Measurements from ENCODE around the gene NRCAM.

Gene NRCAM

DNA sequence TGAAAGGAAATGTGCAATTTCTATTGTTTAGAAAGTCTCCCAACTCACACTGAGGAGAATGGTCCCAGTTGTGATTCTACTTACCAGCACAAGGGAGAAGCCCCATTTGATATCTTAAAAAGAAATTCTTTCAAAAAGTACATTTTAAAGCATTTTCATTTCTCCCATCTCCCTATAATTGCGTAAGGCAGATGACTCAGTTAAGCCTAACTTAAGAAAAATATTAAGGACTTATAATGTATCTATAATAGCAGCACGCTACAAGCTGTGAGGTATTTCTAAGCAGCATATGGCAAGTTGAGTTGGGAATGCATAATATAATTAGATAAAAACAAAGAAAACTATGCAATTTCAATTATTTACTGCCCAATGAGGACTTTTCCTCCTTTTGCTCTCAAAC, 8.5 kb upstream of the NRCAM start:
- no peaks in the 10 kb centered on the region for H3K9me3 ChIP-seq (ENCODE audit: severe bottlenecking)
- no peak overlapping the region for H3K27ac ChIP-seq
- H3K27me3 ChIP-seq (ENCODE audit: insufficient read depth, low read depth, severe bottlenecking) = no peaks in the 10 kb centered on the region
- DNase-seq = no peak
- TF ChIP-seq, protein P1, sequence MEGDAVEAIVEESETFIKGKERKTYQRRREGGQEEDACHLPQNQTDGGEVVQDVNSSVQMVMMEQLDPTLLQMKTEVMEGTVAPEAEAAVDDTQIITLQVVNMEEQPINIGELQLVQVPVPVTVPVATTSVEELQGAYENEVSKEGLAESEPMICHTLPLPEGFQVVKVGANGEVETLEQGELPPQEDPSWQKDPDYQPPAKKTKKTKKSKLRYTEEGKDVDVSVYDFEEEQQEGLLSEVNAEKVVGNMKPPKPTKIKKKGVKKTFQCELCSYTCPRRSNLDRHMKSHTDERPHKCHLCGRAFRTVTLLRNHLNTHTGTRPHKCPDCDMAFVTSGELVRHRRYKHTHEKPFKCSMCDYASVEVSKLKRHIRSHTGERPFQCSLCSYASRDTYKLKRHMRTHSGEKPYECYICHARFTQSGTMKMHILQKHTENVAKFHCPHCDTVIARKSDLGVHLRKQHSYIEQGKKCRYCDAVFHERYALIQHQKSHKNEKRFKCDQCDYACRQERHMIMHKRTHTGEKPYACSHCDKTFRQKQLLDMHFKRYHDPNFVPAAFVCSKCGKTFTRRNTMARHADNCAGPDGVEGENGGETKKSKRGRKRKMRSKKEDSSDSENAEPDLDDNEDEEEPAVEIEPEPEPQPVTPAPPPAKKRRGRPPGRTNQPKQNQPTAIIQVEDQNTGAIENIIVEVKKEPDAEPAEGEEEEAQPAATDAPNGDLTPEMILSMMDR (IDR thresholded peaks at IDR 0.05; ENCODE audit: low read depth, low read length) = no peak
- H3K4me3 ChIP-seq (ENCODE audit: low read depth, low read length) = no peak overlapping the region
- no peaks in the 10 kb centered on the region for H3K36me3 ChIP-seq

DNA sequence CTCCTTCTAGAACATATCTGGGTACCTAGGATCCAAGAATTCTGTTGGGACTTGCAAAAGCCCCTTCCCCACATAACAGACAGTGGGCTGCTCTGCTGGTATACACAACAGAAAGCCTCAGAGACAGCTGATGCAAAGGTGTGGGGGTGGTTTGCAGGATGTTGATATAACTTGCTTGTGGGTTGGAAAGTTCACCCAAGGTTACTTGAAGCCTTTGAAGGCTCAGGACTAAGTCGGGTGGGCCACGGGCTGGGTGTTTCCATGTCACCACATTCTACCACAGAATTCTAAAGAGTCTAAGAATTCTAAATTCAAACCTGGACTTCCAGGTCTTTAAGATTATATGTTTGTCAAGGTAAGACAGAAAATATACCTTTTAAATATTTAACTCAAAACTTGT, 7.4 kb upstream of the NRCAM start:
- Histone ChIP-seq H3K4me3 (ENCODE audit: low read depth, low read length) (no peak overlapping the region), H3K36me3 (no peaks in the 10 kb centered on the region), H3K9me3 (ENCODE audit: severe bottlenecking) (no peaks in the 10 kb centered on the region), H3K27ac (no peak overlapping the region), H3K27me3 (ENCODE audit: insufficient read depth, low read depth, severe bottlenecking) (no peaks in the 10 kb centered on the region)
- no peak for DNase-seq
- TF ChIP-seq, protein P1 (IDR thresholded peaks at IDR 0.05; ENCODE audit: low read depth, low read length) = no peak

DNA sequence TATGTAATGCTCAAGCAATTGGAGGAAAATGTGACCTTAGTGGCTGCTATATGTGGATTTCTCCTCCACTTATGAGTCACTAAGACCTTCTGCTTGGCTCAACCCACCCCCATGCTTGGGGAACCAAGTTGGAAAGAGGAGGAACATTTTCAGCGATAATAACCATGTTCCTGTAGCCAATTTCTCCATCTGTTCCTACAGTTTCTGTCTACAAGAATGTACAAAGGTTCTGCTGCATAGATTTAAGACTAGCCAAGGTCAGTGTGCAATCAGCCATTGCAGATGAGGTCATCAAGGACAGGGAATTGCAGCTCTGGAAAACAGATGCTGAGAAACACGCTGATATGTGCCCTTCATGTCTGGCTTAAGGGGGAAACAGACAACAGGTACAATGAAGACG, 5.6 kb upstream of the NRCAM start:
- no peak overlapping the region for H3K4me3 ChIP-seq (ENCODE audit: low read depth, low read length)
- H3K36me3 ChIP-seq = no peaks in the 10 kb centered on the region
- peak overlapping the region; percentile 29; the same call in 1 of the 2 replicates for H3K27ac ChIP-seq
- H3K27me3 ChIP-seq (ENCODE audit: insufficient read depth, low read depth, severe bottlenecking) = no peaks in the 10 kb centered on the region
- TF ChIP-seq, protein P1 (IDR thresholded peaks at IDR 0.05; ENCODE audit: low read depth, low read length) = no peak
- H3K9me3 ChIP-seq (ENCODE audit: severe bottlenecking) = no peaks in the 10 kb centered on the region
- DNase-seq = peak; percentile 31

DNA sequence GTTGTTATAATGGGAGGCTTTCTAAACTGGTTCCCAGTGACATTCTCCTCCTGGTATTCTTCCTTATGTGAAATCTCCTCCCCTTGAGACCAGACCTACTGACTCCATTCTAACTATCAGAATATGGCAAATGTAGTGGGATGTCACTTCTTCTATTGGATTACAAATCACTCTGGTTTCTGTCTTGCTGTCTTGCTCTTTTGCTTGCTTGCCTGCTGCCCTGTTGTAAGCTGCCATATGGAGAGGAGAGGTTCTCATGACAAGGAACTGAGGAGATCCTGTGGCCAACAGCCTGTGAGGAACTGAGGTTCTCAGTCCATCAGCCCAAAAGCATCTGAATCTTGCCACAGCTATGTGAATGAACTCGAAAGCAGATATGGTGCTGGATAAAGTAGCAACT, 4.7 kb upstream of the NRCAM start:
- H3K27me3 ChIP-seq (ENCODE audit: insufficient read depth, low read depth, severe bottlenecking) = no peaks in the 10 kb centered on the region
- TF ChIP-seq, protein P1 (IDR thresholded peaks at IDR 0.05; ENCODE audit: low read depth, low read length) = no peak
- H3K9me3 ChIP-seq (ENCODE audit: severe bottlenecking) = no peaks in the 10 kb centered on the region
- H3K4me3 ChIP-seq (ENCODE audit: low read depth, low read length) = no peak overlapping the region
- no peak overlapping the region for H3K27ac ChIP-seq
- no peaks in the 10 kb centered on the region for H3K36me3 ChIP-seq
- DNase-seq = no peak

DNA sequence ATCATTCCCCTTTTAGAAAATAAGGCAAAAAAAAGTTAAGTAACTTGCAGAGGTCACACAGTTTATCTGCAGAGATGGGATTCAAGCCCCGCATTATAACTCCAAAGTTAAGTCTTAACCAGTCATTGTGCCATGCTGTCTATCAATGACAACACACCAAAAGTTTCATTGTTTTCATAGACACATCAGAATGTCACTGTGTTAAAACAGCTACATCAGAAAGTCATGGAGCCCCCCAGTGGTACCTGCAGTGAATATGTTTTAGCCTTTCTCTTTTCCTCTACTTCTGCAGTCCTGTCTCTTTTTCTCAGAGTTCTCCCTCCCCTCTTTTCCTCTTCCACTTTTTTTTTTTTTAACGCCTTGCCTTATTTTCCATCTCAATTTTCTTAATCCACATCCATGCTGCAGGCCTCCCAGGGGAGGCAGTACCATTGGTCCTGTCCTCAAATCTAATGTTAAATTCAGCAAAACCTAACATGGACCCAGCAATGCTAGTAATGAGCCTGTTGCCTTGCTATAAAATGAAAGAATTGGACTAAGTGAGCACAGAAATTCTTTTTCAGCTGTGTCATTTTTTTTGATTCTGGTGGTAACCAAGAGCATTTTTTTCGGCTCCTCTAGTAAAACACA, 3.8 kb upstream of the NRCAM start:
- peak; percentile 51 for DNase-seq
- H3K27me3 ChIP-seq (ENCODE audit: insufficient read depth, low read depth, severe bottlenecking) = no peaks in the 10 kb centered on the region
- H3K27ac ChIP-seq = no peak overlapping the region
- H3K36me3 ChIP-seq = no peaks in the 10 kb centered on the region
- TF ChIP-seq, protein P1 (IDR thresholded peaks at IDR 0.05; ENCODE audit: low read depth, low read length) = peak; percentile 69
- H3K4me3 ChIP-seq (ENCODE audit: low read depth, low read length) = no peak overlapping the region
- H3K9me3 ChIP-seq (ENCODE audit: severe bottlenecking) = no peaks in the 10 kb centered on the region

DNA sequence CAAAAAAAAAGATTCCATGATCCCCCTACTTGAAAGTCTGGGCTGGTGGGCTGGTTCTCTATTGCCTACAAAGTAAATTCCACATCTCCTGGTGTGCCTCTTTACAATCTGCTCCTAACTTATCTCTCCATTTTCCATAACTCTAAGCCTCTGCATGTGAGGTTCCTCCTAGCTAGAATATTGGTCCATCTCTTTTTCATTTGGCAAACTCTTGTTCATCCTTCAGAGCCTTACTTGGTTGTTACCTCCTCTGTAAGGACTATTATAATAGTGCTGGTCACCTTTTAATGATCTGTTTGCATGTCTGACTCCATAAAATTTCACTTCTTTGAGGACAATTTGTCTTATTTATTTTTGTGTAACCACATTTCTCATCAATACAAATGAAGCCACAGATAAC, 1.6 kb upstream of the NRCAM start:
- no peaks in the 10 kb centered on the region for H3K27me3 ChIP-seq (ENCODE audit: insufficient read depth, low read depth, severe bottlenecking)

More for the DNA sequence above, 1.6 kb upstream of the NRCAM start:
- TF ChIP-seq, protein P1 (IDR thresholded peaks at IDR 0.05; ENCODE audit: low read depth, low read length) = no peak
- no peaks in the 10 kb centered on the region for H3K9me3 ChIP-seq (ENCODE audit: severe bottlenecking)
- DNase-seq = no peak
- H3K36me3 ChIP-seq = no peaks in the 10 kb centered on the region
- no peak overlapping the region for H3K27ac ChIP-seq
- H3K4me3 ChIP-seq (ENCODE audit: low read depth, low read length) = no peak overlapping the region

All from WERI-Rb-1 (cell line).